Stimulated activated CD4-positive, alpha-beta T cell treated with anti-CD3 and anti-CD28 coated beads, Interleukin-2, amount 100 ng/mL, for 24 hours (primary cell): ENCODE results near the gene ETV3L.
"Not testable (repeated sequence)": the region's sequence is repeated elsewhere in the genome, so short reads cannot be mapped to it uniquely, and the experiment has no call there.

Experiments used
- DNase-seq, 2 donors: peaks; one replicate each; pipeline ENCODE4 v3.0.0-alpha.2; 2020

The ETV3L gene

DNA sequence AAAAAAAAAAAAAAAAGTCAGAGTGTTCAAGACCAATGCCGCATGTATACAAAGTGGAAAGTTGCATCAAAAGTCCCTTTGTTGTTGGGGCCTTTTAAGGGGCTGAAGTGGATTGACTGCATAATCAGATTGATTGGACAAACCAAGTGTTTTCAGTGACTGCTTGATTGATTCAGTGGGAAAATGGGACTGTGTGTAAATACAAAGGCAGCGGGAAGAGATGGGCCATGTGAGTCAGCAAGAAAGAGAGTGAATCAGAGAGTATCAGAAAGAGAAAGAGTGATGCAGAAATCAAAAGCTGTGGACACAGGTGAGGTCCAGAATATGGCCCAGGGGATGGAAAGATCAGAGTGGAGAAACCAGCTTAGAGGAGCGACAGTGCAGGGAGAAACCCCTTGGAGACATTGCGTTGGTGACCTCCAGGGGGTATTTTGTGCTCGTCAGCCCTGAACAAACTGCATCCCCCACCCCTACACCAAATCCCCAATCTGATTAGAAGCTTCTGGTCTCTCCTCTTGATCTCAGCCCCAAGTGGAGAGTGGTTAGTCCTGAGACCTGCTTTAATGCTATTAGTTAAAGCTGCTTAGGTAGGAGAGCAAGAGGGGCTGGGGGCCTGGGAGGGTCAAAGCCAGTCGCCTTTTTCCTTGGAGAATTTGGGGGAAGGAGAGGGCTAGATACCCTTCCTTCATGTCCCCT is 5.1 kb upstream of the ETV3L start:
- DNase-seq = no peak

DNA sequence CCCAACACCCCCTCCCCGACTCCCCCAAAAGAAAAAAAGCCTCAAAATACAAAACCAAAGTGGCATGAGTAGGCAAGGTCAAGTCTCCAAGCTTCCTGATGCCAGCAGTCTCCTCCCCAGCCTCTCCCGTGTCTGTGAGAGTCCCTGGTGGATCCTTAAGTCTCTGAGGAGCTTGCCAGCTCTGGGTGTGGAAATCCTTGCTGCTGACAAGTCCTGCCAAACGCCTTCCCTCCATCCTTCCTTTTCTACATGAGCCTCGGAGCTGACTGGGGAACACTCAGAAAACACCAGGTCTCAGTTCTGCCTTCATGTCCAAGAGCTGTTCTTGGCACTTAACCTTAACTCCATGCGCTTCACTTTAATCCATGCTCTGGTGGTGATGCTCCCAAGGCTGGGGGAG is 3.7 kb upstream of the ETV3L start:
- no peak for DNase-seq

DNA sequence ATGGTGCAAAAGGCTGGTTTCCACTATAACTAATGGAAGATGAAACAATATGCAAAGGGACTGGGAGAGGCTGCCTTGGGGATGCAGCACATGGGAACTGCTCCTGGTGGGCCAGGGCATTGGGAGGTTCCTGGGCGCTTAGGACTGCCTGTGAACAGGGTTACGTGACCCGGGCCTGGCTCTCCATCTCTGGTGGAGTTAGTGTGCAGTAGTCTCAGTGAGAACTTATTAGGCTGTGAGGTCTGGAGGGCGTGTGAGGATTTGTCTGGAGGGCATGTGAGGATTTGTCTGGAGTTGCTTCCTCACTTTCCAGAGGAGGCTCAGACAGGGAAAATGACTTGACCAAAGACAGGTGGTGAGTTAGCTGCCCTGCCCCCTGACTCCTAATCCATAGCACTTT is 1.5 kb upstream of the ETV3L start:
- no peak for DNase-seq

DNA sequence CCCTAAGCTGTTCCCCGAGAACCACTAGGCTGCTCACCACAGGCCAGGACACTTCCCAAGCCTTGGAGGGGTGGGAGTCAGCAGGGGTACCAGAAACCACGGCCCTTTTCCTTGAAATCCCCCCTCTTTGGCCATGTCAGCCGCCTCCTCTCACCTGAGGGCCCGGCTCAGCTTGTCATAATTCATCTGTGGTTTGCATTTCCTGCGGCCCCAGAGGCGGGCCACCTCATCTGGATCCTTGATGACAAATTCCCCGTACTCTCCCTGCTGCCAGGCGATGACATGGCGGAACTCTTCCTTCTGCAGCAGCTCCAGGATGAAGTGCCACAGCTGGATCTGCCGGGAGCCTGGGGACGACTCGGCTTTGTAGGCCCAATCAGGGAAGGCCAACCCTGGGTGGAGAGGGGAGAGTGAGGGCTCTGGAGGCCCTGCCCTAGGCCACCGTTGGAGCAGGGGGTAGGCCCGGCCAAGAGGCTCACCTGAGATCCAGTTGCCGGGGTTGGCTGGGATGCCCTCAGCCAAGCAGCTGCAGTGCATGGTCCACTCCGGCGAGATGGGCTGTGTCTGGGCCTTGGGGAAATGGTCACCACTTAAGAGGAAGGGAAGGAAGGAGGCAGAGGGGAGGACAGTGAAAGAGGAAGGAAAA is 498 bp downstream of the ETV3L start:
- DNase-seq = not testable (repeated sequence)

DNA sequence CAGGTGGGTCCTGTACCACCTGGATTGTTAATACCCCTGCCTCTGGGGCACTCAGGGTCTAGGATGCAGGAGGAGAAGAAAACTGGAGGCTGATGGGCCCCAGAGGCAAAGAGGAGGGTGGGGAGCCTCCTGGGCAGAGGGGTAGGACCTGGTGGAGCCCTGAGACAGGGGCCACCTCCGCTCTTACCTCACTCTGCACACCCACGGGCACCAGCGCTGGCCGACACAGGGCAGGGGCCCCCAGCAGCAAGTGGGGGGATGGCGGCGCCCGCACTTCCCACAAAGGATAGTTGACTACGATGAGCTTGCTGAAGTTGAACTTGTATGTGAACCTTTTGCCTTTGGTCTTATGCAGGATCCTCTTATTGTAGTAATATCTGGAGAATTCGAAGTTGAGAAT is 1.1 kb downstream of the ETV3L start:
- no peak for DNase-seq

DNA sequence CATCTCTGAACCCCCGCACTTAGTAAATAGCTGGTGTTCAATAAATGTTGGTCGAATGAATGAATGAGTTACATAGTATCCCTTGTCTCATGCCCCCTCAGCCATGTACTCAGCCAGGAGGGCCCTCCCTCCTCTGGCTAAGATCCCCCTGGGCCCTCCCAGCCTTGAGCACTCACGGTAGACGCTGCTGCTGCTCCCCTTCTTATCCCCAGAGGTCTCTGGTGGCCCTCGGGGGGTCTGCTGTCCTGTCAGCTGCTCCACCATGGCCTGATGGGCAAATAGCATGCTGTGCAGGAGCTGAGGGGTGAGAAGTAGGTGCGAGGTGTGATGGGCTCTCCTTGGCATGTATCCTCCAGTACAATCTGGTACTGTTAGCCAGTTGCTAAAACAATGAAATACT is 1.9 kb downstream of the ETV3L start:
- DNase-seq = no peak

DNA sequence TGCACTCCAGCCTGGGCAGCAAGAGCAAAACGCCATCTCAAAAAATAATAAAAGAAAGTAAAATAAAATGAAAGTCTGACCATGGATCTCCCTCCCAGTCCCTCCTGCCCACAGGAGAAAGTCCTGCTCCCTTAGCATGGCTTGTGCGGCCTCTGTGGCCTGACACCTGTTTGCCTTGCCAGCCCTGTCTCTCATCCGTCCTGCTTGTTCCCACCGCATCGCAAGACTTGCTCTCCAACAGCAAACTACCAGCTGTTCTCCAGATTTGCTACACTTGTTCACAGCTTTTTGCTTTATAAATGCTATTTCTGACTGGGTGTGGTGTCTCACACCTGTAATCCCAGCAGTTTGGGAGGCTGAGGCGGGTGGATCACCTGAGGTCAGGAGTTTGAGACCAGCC is 2.7 kb downstream of the ETV3L start:
- DNase-seq = no peak

DNA sequence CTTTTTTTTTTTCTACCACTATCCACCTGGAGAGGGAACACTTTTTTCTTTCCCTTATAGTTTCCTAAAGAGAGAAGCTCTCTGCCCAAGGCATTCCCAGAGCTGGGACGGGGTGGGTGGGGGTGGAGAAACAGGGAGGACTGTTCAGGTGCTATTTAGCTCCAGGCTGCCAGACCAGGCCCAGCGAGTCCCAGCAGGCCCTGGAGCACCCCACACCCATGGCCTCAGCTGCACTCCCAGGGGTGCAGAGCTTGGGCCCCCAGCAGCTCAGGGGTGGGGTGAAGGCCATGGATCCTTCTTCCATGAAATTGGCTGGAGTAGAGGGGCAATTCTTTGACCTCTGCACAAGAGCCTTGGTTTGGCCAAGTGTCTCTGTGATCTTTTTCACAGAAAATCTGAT is 4.1 kb downstream of the ETV3L start:
- DNase-seq = no peak

DNA sequence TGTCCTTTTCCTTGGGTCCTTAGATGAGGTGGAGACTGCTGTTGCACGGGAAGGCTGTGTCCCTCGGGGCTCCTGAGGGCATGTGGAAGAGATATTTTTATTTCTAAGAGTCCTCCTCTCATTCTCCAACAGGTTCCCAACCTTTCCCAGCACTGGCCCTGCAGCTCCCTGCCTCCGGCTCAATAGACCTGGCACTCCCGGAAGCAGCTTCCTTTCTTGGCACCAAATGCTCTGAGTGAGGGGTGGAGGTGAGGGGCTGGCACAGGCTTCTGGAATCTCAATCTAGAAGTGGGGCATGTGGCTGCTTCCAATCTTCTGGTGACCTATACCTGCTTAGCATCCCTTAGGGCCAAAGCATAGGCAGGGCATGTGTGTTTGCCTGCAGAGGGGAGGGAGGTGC is 4.5 kb downstream of the ETV3L start:
- DNase-seq = no peak

DNA sequence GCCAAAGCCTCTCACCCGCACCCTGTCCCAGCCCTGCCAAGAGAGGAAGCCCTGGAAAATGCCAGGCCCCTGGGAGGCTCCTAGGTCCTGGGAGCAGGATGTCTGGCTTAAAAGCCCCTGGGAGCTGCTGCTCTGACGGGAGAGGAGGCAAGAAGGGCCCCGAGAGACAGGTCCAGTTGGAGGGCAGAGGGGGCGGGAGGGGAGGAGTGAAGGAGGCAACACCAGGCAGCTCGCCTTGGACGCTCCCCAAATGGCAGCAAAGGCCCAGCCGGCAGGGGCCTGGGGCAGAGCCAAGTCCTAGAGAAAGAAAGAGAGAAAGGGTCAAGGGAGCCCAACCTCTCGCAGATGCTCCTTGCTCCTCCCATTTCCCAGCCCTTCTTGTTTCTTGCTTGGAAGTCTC is 6.8 kb downstream of the ETV3L start:
- no peak for DNase-seq

DNA sequence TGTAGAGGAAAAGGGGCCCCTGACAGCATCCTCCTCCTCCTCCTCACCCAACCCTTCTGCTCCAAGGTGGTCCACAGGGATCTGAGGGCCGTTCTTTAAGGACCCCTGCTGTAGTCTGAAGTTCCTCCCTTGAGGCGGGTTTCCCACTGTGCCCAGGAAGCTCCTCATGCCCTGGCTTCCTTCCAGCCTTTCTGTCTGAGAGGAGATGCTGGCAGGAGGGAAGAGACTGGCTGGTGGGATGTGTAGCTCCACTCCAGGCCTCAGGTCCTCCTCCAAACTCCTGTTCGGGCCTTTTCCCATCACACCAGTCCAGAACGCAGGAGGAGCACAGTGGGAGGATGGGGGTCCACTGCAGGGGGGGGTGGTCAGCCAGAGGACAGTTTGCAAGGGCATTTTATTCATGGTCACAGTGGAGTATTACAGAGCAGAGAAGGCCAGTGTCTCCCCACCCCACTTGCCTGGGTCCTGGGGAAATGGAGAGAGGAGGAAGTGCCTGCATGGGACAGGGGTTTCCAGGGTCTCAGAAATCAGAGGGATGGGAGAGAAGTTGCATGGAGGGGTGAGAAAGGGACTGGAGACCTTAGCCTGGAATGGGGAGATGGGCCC is 7.8 kb downstream of the ETV3L start:
- no peak for DNase-seq

DNA sequence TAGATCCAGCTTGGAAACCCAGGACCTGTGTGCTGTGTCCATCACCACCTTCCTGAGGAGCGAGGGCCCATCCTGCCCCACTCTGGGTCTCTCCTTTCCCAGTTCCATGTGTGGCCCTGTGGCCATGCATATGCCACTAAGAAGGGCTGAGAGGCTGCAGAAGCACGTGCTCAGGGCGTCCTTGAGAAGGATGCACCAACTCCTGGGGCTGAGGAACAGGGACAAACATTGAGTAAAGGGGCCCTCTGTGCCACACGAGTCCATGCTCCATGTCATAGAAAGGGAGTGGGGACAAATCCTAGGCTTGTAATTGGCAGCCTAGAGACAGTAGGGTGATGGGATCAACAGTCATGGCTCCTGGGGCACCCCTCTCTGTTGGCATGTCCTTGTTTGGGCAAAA is 8.4 kb downstream of the ETV3L start:
- no peak for DNase-seq

DNA sequence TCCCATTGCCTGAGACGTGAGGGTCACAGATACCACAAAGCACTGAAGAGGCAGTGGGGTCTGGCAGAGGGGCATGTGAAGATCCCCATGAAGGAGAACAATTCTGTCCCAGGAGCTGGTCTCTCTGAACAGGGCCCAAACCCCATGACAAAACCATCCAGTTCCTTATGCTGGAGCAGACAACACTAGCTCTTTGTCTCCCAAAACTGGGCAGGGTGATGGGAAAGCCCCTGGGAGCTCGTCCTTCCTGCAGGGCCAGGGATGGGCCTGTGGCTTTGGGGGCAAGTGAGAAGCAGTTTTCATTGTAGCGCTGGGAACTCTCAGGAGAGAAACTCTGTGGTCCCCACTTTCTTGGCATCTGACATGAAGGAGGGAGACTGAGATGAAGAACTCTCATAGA is 8.8 kb downstream of the ETV3L start:
- DNase-seq = no peak

DNA sequence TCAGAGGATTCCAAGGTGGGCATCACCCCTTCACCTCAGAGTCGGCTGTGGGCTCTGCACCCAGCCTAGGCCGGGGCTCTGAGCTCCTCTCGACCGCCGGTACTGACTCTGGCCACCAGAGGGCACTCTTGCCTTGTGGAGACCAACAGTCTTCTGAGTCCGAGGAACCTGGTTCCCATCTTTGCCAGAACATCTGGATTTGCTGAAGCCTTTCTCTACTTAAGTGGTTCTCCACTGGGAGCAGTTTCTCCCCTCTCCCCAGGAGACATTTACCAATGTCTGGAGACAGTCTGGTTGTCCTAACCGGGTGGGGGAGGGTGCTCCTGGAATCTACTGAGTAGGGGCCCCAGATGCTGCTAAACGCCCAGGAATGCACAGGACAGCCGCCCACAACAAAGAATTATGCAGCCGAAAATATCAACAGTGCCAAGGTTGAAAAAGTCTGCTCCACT is 9.4 kb downstream of the ETV3L start:
- peak; percentile 93 to 94 for DNase-seq

DNA sequence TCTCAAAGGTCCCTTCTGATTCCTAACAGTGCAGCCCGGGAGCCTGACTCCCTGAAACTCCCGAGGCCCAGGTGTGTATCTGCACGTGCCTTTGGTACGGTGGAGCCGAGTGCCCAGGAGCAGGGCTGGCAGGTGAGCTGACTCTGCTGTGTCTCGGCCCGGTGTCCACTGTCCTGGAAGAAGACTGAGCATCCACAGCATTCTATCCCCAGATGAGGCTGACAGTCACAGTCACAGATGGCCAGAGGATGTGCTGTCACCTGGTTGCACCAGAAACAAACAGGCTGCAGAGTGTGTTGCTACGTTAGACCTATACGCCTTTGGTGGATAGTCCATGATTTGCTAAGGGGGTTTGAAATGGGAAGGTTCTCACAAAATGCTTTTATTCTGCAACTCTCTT is 9.8 kb downstream of the ETV3L start:
- DNase-seq = no peak

DNA sequence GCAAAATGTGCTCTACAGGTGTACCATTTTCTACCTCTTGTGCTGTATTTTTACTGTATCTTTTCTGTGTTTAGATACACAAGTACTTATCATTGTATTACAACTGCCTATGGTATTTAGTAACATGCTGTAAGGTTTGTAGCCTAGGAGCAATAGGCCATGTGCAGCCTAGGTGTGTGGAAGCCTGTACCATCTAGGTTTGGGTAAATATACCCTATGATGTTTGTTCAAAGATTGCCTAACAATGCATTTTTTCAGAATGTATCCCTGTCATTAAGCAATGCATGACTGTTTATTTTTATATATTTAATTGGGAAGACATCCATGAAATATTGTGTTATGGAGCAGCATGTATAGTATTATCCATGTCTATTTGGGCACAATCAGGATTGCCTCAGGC is 11.0 kb downstream of the ETV3L start:
- no peak for DNase-seq

DNA sequence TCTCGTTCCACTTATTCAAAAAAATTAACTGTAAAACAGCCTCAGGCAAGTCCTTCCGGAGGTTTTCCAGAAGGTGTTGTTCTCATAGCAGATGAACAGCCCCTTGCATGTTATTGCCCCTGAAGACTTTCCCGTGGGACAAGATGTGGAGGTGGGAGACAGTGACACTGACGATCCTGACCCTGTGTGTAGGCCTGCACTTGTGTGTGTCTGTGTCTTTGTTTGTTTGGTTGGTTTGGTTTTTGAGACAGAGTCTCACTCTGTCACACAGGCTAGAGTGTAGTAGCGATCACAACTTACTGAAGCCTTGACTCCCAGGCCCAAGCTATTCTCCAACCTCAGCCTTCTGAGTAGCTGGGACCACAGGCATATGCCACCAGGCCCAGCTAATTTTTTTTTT is 12.6 kb downstream of the ETV3L start:
- no peak for DNase-seq

DNA sequence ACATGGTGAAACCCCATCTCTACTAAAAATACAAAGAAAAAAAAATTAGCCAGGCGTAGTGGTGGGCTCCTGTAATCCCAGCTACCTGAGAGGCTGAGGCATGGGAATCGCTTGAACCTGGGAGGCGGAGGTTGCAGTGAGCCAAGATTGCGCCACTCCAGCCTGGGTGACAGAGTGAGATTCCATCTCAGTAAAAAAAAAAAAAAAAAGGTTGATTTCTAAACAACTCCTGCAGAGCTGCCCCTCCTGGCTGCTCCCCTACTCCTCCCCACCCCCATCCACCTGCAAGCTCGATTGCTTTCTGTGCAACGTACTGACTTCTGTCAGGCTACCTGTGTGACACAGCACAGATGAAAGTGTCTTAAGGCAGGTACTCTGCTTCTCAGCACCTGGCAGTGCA is 13.3 kb downstream of the ETV3L start:
- DNase-seq = no peak

DNA sequence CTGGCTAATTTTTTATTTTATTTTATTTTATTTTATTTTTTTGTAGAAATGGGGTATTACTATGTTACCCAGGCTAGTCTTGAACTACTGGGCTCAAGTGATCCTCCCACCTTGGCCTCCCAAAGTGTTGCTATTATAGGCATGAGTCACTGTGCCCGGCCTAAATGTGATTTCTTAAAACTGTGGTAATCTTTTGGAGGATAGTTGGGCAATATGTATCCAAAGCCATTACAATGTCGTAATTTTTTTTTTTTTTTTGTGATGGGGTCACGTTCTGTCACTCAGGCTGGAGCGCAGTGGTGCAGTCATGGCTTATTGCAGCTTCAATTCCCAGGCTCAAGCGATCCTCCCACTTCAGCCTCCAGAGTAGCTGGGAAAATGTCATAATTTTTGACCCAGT is 14.2 kb downstream of the ETV3L start:
- no peak for DNase-seq

DNA sequence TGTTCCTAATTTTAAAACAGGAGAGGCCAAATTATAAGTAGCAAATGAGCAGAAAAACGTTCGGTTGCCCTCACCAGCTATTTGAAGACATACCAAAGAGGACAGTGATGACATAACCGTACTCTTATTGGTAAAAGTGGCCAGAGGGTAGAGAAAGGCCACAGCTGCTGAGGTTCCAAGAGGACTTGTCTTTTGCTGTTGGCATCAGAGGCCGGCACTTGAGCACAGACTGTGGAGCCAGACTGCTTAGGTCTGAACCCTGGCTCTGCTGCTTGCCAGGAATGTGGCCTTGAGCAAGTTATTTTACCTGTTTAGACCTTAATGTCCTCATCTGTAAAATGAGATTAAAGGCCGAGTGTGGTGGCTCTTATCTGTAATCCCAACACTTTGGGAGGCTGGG is 14.9 kb downstream of the ETV3L start:
- no peak for DNase-seq

DNA sequence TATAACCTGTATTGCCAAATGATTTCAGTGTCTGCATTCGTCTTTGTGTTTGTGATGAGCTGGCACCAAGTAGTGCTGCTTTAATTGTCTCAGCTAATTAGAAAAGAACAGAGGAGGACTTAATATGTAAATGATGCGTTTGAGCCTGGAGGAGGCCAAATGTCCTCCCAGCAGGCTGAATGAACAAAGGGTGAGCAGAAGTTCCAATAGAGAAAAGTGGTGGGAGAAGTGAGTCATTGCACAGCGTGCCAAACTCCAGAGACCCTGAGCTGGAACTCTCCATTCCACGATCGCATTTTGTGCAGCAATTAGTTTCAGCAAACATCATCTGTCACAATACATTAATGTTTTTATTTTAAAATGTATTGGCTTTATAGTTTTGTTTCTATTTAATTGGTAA is 17.9 kb downstream of the ETV3L start:
- DNase-seq = no peak

DNA sequence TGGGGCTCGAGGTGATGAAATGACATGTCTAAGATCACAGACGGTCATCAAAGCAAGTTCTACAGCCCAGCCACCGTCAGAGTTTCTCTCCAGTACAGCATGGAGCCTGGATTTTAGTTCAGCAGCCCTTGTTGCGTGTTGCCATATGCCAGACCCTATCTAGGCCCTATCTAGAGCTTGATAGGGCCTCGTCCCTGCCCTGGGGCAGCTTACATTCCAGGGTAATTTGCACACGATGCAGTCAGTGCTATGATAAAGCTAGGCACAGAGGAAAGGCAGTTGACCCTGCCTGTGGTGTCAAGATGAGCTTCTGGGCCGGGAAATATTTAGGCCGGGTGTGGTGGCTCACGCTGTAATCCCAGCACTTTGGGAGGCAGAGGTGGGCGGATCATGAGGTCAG is 18.9 kb downstream of the ETV3L start:
- no peak for DNase-seq

DNA sequence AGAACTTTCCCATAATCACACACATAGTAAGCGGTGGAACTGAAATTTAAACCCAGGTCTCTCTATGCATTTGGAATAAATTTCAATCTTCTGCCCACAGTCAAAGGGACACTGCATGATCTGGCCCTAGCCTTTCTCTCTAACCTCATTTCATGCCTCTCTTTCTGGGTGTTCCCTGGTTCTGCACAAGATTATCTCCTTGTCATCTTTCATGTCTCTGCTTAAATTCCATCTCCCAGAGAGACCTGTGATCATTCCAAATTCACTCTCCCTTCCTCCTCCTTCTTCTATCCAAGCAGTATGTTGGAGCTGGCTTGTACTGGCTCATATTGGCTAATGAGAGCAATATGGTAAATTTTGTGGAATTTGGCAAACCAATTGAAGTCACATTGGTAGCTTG is 22.2 kb downstream of the ETV3L start:
- no peak for DNase-seq

DNA sequence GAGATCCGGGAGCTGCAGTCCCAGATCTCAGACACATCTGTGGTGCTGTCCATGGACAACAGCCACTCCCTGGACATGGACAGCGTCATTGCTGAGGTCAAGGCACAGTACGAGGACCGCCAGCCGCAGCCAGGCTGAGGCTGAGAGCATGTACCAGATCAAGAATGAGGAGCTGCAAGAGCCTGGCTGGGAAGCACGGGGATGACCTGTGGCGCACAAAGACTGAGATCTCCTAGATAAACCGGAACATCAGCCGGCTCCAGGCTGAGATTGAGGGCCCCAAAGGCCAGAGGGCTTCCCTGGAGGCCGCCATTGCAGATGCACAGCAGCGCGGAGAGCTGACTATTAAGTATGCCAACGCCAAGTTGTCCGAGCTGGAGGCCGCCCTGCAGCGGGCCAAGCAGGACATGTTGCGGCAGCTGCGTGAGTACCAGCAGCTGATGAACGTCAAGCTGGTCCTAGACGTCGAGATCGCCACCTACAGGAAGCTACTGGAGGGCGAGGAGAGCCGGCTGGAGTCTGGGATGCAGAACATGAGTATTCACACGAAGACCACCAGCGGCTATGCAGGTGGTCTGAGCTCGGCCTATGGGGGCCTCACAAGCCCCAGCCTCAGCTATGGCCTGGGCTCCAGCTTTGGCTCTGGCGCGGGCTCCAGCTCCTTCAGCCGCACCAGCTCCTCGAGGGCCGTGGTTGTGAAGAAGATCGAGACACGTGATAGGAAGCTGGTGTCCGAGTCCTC is 25.5 kb downstream of the ETV3L start:
- DNase-seq = peak; percentile 32 to 63
